HG03108 (cell line): Measurements from ENCODE around the gene AK5.

ENCODE experiments used
- ATAC-seq: cut with Tn5 transposase; IDR thresholded peaks from one replicate; pipeline ENCODE4 v1.9.1; 2021; ENCODE audit warnings: moderate library complexity; ENCODE audit not compliant: unreplicated experiment

AK5 gene

DNA sequence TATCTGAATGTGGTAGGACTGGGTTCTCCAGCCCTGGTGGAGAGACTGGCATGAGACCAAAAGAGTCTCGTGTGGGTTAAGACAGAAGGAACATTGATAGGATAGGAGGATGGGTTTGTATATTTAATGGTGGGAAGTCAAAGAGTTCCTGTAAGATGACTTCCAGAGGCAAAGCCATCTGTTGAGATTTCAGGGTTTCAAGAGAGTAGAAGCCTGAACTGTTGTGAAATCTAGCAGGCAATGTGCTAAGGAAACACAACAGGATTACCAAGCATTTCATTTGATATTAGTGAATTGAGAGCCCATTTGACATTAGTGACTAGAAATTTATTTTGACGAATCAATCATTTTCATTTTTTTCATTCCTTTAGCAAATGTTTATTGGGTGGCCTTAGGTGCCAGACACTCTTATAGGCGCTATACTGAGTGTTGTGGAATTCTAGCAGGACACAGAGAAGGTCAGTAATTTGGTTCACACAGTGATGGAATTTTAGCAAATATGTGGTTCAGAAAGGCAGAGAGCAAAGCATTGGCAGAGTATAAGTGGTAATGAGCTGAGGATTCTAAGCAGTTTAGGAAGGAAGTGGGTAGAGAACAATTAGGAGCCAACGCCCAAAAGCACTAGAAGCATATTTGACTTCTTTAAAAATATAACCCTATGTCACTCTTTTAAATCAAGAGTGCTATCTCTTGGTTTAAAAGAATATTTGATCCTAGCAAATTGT lies 149.3 kb downstream of the AK5 start:
- ATAC-seq: no peak

DNA sequence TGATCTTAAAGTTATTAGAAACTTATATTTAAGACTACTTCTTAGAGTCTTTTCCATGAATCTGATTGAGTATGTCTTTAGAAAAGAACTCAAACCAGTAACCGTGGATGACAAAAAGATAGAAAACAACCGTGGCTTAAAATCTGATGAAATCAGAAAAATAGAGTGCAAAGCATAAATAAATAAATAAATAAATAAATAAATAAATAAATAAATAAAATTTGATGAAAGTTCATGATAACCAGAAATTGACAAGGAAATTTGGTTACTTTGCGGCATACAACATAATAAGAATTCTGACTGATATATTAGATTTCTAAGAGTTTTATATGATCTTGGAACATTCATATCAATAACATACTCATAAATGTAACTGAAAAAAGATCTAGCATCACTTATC lies 152.1 kb downstream of the AK5 start:
- ATAC-seq: no peak

DNA sequence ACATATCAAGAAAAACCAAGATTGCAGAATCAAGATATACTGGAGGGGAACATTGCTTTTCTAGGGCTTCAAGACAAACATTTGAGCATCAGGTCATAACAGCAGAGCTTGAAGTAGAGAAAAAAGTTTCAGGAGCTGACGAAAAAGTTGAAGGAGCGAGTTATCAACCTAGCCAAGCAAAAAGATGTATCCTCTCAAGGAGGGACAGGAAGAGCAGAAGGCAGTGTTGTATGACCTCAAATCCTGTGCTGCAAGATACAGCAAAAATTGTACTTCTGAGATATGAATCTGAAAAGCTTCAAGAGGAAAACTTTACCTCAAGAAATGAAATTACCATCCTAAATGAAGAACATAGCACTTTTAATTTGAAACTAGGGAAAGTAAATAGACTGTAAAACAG lies 153.1 kb downstream of the AK5 start:
- no peak for ATAC-seq

DNA sequence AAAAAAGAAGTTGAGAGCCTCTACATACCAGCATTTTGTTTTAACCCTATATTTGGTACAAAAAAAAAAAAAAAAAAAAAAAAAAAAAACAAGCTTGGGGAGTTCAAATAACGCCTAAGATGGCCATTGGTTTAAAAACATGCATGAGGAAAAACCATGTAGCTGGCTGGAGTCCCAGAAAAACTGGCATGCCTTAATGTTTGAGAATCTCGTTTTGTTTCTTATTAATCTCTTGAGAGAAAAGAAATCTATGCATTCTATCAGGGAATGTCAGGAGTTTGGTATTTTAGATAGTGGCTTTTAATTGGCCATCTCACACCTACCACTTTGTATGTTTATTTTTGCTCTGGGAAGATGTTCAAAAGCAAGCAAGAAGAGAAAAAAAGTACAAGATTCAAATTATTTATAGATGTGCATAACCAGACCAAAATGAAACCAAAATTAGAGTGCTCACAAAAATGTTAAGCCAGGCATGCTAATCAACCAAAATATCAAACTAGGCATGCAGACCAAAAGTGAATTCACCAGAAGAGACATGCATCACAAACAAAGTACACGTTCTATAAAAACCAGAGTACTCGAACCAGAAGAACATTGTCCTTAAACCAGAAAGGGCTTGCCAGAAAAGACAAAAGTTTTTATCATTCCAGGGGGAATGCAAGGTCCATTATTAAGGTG lies 156.6 kb downstream of the AK5 start:
- no peak for ATAC-seq

DNA sequence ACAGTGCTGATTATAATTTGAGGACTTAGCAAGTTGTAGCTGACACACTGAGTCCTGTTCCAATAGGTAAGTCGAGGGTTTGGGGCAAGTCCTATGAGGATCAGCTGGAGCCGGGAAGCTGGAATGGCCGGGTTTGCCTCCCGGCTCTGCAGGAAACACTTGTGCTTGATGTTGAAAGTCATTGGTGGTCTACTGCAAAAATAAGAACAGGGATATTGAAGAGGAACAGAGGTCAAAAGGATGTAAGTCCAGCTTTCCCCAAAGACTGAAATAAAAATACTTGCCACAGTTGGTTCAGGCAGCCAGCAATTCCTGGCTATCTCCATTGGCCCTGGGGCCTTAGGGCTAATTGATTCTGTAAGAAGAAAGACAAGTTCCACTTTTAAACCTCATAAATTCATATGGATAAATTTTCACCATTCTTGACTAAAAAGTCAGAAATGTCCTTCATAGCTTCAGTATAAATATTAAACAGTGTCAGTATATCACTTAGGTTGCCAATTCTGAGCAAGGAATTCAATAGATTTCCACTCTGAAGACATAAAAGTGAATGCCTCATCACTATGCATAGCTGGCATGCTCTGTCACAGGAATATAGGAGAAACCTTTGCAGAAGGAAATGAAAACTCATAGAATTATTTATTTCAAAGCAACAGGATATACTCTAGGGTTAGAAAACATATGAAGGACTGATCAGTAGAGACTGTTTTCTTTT lies 165.2 kb downstream of the AK5 start:
- no peak for ATAC-seq

DNA sequence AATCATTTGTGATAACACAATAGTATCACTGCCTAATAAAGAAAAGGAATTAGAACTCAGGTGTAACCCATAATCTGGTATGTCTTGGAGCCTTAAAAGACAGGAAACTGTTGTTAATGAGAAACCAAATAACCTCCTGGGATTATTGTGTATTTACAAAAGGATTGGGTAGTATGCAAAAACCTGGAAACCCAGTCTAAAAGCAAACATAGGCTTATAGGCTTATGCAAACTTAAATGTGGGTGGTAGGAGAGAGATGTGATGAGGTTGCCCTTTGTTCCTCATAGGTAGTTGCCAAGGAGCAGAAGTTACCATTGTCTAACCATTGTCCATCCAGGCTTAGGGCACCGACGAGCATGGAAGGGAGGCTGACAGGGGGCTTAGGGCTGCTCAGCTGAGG lies 165.8 kb downstream of the AK5 start:
- no peak for ATAC-seq

DNA sequence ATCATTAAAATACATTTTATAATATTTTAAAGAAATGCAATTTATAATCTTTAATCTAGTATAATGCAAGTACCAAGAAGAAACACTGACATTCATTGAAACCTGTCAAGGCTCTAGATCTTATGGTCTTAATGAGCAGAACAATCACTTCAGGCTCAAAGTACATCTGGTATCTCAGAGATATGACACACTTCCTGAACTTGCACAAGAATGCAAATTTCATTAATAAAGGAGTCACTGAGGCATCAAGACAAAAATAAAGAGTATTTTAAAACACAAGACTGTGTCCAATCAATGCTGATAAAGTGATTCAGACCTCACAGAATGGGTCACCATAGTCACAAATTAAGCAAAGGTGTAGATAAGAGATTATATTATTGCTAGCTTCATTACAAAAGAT lies 178.1 kb downstream of the AK5 start:
- ATAC-seq: no peak

DNA sequence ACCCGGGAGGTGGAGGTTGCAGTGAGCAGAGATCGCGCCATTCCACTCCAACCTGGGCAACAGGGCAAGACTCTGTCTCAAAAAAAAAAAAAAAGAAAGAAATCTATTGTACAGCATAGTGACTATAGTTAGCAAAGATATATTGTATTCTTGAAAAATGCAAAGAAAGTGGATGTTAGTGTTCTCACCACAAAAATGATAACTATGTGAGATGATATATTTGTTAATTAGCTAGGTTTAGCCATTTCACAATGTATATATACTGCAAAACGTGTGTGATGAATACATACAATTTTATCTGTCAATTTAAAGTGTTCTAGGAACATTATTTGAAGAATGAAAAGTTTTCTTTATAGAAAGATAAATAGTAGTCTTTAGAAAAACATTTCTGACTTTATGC lies 179.9 kb downstream of the AK5 start:
- ATAC-seq: no peak

DNA sequence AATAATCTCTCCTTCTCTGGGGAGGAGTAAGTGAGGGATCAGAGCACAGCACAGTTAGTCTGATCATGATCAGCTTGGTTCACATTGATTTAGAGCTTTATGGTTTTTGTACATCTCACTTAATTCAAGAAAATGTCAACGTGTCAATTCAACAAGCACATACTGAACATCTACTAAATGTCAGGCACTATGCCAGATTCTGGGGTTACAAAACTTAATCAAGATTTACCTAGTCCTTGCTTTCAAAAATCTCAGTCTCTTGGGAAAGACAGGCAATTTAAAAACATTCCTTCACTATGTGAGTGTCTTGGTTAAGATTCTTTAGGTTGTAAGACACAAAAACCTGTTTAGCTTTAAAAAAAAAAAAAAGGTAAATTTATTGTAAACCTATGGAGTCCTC lies 181.4 kb downstream of the AK5 start:
- ATAC-seq: no peak

DNA sequence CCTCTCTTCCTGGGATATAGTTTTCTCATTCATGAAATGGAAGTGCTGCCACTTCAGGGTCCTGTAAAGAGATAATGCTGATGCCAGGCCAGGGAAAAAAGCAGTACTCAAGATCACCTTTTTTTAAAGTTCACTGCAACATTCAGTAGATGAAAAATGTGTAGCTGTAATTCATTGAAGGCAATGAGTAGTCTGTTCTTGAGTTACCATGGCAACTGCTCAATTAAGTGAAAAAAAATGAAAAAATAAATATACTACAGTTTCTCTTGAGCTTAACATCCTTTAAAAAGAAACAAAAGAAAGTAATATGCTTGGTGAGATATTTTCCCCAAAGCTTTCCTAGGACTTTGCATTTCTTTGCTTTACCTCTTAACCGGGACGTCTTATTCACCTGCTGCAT lies 183.3 kb downstream of the AK5 start:
- ATAC-seq: no peak

DNA sequence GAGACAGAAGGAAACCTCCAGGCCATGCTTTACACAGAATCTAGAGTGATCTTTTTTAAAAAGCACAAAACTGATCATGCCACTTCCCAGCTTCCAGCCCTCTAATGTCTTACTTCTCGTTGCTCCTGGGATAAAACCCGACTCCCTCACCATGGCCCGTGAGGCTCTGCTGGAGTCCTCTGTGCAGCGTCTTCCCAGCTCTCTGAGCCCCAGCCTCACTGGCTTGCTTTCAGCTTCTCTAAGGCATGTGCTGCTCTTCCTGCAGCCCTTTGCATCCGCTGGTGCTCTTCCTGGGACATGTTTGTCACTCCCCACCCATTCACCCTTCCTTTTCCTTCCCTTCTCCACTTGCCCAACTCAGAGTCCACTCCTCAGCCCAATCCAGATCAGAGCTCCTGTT lies 184.1 kb downstream of the AK5 start:
- ATAC-seq: no peak

DNA sequence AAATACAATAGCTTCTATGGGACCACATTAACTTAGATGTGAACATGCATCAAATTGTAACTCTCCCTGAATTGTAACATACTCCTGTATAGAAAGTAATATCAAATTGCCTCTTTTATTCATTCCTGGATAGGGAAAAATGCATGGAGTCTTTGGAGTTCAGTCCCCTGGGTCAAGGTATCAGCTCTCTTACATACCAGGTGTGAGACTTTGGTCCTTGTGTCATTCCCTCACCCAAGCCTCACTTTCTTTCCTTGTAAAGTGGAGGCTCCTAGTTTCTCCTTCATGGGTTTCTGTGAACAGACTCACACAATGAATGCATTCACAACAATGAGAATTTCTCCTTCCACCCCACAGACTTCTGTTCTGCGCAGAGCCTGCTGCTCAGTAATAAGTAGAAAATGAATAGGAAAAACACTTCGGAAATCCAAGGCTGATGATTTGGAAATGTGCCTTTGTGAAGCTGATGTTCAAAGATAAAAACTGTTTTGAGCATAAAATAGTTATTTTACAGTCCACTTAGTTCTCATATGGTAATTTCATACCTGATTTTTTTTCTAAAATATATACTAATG lies 185.3 kb downstream of the AK5 start:
- no peak for ATAC-seq

DNA sequence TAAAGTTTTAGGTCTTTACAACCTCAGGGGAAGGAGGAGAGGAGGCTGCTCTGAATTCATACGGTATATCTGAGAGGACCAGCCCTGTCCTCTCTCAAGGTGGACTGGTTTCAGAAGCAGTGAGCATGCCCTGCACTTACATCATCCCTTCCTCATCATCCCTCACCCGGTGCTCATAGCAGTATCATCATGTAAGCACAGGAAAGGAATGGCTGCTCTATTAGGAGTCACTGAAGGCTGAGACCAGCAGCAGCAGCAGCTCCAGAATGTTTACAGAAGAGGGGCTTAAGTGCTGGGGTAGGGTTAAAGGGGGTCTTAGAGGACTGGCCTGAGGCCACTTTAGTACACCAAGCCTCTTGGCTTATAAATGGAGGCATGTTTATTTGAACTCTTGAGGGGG lies 185.9 kb downstream of the AK5 start:
- ATAC-seq: no peak

DNA sequence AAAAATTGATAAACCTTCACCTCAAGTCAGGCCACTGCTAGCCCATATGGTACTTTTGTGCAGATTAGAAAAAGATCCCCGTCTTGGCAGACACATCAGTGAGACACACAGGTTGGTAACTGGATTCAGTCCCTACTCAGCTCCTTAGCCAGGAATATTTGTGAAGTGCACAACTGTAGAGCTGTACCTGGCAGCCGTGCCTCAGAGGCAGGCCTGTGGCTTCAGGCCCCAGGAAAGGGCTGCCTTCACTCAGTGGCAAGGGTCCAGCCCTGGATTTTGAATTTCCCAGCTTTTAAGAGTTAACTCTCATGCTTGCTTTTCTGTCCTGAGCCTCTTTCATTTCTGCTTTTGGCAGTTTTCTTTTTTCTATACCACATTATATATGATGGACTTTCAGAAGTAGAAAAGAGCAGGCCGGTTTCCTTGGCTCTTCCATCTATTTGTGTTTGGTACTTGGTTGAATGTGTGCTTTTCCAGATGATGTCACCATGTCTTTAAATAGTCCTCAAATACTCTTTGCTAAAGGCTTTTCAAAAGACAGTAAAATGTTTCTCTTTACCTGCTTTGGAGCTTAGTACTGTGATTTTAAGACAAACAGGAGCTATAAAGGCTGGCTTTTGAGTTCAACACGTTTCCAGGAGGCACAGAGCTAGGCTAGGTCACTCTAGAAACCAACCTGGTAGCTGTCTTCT lies 186.6 kb downstream of the AK5 start:
- no peak for ATAC-seq

DNA sequence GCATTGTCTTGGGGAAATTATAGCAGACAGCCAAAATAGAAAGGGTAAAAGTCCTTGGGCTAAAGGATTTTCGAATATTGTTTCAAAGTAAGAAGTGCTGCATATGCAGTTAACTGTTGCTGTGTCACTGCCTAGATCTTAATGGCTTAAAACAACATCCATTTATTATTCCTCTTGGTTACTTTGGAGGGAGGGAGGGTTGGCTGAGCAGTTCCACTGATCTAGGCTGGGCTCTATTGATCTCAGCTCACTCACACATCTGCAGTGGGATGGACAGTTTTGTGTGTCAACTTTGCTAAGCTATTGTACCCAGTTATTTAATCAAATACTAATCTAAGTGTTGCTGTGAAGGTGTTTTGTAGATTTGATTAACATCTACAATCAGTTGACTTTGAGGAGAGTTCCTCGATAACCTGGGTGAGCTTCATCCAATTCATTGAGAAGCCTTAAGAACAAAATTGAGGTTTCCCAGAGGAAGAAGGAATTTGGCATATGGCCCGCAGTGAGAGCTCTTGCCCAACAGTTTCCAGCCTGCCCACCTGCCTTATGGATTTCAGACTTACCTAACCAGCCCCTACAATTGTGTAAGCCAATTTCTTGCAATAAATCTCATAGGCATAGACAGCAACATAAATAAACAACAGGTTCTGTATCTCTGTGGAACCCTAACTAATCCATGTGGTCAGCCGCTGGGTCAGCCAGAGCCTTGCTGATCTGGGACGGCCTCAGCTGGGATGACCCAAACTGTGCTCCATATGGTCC lies 187.3 kb downstream of the AK5 start:
- ATAC-seq: no peak

DNA sequence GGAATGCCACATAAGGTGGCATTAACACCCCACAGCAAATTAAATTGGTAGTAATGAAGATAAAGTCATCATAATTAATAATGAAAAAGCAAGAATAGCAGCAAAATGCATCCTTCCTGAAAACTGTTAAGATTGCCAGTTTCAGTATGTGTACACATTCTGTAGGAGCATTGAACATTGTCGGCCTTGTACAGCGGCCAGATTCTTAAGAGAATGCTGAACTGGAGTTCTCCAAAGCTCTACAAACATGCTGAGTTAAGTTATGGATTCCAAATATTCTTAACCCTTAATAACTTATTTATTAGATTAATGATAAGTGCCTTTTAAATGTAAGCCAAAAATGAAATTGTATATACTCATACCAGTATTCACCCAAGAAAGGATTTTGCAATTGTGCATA lies 189.9 kb downstream of the AK5 start:
- ATAC-seq: no peak

DNA sequence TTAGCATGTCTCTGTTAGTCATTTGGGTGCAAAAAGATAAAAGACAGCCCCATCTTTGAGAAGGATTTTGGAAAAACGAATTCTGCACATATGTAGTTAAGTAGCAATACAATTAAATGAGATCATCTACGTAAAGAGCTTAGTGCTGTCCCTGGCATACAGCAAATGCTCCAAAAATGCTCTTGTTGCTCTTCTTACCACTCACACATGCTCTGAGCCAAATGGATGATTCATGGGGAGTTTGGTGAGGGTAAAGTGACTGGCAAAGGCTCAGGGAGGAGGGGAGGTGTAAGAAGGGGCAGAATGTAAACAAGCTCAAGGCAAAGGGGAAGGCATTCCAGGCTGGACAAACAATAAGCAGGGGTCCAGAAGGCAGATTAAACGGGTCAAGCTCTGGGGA lies 191.9 kb downstream of the AK5 start:
- no peak for ATAC-seq

DNA sequence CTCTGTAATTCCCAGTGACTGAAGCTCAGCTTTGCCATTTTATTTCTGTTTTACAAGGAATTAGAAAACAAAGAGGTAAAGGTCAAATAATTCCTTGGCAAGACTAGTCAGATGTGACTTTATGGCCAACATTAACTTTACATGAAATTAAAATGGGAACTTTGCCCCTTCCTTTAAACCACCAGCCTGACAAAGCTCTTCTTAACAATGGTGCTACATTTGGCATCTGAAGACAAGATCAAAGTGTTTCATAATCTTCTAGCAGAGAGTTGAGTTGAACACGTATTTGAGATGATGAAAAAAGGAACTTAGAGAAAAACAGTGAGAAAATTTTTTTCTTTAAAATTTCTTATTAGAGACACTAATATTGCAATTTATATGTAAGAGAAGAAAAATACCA lies 193.8 kb downstream of the AK5 start:
- no peak for ATAC-seq

DNA sequence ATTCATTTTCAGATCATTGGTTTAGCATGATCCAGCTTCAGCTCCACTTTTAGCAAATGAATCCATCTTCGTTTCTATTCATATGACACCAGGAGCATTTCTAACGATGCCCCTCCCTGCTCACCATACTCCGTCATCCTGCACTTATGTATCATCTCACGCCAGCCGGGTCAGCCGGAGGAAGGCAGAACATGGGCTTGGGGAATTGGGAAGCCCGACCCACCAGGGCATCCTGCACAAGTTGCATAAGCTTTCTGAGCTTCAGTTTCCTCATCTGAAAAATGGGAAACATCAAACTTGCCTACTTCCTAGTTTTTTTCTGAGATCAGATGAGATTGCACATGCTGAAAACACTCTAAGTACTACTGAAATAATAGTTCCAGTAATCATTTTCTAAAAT lies 194.7 kb downstream of the AK5 start:
- no peak for ATAC-seq

DNA sequence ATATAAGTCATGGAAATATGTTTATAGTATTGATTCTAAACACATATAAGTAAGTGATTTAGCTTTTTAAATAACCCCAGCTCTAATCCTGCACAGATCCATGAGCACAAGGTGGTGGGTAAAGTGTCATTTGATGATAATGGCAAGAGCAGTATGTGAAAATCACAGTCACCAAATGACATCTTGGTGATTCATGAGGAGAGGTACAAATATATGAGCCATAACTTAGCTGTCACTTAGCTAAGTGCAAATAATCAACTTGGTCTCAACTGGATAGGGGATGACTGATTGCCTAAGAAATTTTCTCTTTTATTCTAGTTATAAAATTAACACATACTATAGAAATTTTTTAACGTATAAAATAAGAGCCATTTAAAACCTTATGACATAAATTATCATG lies 202.5 kb downstream of the AK5 start:
- ATAC-seq: no peak

DNA sequence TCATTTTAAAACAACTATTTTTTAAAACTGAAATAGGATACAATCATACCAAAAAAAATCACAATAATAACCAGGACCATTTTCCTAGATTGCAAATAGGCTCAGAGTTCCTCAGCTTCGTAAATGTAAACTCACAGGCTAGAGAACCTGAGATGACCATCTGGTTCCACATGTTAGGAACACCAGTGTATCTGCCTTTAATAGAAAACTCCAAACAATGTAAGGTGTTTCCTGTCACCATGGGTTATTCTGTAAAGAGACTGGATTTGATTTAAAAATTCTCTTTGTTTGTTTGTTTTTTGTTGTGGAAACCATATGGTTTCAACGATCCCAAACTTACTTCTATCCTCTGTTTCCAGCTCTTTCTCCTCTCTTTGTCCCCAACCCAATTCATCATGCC lies 203.1 kb downstream of the AK5 start:
- no peak for ATAC-seq
